Measurements from ENCODE around the gene PMM1.
"Not testable (repeated sequence)": the region's sequence is repeated elsewhere in the genome, so short reads cannot be mapped to it uniquely, and the experiment has no call there.

DNA sequence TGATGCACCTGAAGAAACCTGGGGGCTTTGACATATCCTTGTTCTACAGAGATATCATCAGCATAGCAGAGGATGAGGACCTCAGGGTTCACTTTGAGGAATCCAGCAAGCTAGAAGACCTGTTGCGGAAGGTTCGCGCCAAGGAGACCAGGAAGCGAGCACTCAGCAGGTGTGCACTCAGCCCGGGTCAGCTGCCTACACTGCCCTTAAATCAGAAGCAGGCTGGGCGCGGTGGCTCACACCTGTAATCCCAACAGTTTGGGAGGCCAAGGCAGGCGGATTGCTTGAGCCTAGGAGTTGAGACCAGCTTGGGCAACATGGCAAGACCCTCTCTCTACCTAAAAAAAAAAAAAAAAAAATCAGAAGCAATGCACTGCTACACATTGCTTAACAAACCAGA, 48.0 kb upstream of the PMM1 start:
- TF ChIP-seq POLR2A (IDR thresholded peaks at IDR 0.05; ENCODE audit: extremely low read depth, insufficient read length) = not testable (repeated sequence)
- TF ChIP-seq, protein P1, sequence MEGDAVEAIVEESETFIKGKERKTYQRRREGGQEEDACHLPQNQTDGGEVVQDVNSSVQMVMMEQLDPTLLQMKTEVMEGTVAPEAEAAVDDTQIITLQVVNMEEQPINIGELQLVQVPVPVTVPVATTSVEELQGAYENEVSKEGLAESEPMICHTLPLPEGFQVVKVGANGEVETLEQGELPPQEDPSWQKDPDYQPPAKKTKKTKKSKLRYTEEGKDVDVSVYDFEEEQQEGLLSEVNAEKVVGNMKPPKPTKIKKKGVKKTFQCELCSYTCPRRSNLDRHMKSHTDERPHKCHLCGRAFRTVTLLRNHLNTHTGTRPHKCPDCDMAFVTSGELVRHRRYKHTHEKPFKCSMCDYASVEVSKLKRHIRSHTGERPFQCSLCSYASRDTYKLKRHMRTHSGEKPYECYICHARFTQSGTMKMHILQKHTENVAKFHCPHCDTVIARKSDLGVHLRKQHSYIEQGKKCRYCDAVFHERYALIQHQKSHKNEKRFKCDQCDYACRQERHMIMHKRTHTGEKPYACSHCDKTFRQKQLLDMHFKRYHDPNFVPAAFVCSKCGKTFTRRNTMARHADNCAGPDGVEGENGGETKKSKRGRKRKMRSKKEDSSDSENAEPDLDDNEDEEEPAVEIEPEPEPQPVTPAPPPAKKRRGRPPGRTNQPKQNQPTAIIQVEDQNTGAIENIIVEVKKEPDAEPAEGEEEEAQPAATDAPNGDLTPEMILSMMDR (IDR thresholded peaks at IDR 0.05; ENCODE audit: low read depth, low read length) = not testable (repeated sequence)
- TF ChIP-seq, protein P2, sequence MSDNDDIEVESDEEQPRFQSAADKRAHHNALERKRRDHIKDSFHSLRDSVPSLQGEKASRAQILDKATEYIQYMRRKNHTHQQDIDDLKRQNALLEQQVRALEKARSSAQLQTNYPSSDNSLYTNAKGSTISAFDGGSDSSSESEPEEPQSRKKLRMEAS (IDR thresholded peaks at IDR 0.05; ENCODE audit: low read depth, low read length) = not testable (repeated sequence)

All from NB4 (cell line).